HepG2 (cell line): ENCODE data around the gene SNAP29. TPM values are rescaled to one million over a fixed set of nuclear protein-coding genes. Genes with fewer than 3 reads are reported as not detected.
A peak's percentile ranks its signal among the peaks of the same experiment; 100 is the strongest.

Experiments used
- BORCS8-MEF2B ChIP-seq: sonication (generic); formaldehyde crosslinking; IDR thresholded peaks from 2 replicates; pipeline ENCODE4 v1.8.0; 2022; ENCODE audit warnings: mild to moderate bottlenecking, missing genetic modification reagents
- GMEB1 ChIP-seq: sonication (generic); formaldehyde crosslinking; IDR thresholded peaks from 2 replicates; pipeline ENCODE4 v1.5.1; 2020; ENCODE audit warnings: missing genetic modification reagents, mild to moderate bottlenecking, borderline replicate concordance
- HIVEP1 ChIP-seq: sonication (generic); formaldehyde crosslinking; IDR thresholded peaks from 2 replicates; pipeline ENCODE4 v1.4.0; 2020; ENCODE audit warnings: mild to moderate bottlenecking, missing genetic modification reagents
- IRX3 ChIP-seq: sonication (generic); formaldehyde crosslinking; IDR thresholded peaks from 2 replicates; pipeline ENCODE4 v1.8.1; 2023; ENCODE audit warnings: mild to moderate bottlenecking, low read depth, missing genetic modification reagents, borderline replicate concordance
- MXD3 ChIP-seq: IDR thresholded peaks from 2 replicates; pipeline ENCODE4 v1.6.1; 2016; ENCODE audit warnings: mild to moderate bottlenecking, missing biosample characterization, missing genetic modification reagents
- NR2F6 ChIP-seq, 2 experiments: IDR thresholded peaks; 2 replicates each; pipeline ENCODE4 v1.6.1; 2016; ENCODE audit warnings: antibody characterized with exemption in 1 of 2, mild to moderate bottlenecking in 1 of 2
- RORA ChIP-seq: sonication (generic); formaldehyde crosslinking; IDR thresholded peaks from 2 replicates; pipeline ENCODE4 v1.5.0; 2020; ENCODE audit warnings: mild to moderate bottlenecking, missing genetic modification reagents, moderate library complexity
- TCF7 ChIP-seq: sonication (generic); IDR thresholded peaks from 2 replicates; pipeline ENCODE4 v1.6.1; 2016; ENCODE audit warnings: antibody characterized with exemption, low read depth
- U2AF1 ChIP-seq: fragments of 200-400 bp; formaldehyde crosslinking; optimal IDR thresholded peaks from 2 replicates; pipeline ENCODE3; 2017; ENCODE audit warnings: mild to moderate bottlenecking, low read depth, low read length
- YEATS4 ChIP-seq: sonication (generic); formaldehyde crosslinking; IDR thresholded peaks from 2 replicates; pipeline ENCODE4 v1.4.0; 2020; ENCODE audit warnings: missing genetic modification reagents, borderline replicate concordance
- YY1 ChIP-seq: IDR thresholded peaks from 2 replicates; pipeline ENCODE4 v1.6.1; 2011; ENCODE audit warnings: low read length, low read depth, moderate library complexity, mild to moderate bottlenecking; ENCODE audit not compliant: insufficient read depth, insufficient replicate concordance
- ZNF124 ChIP-seq: sonication (generic); formaldehyde crosslinking; IDR thresholded peaks from 2 replicates; pipeline ENCODE4 v1.4.0; 2020; ENCODE audit warnings: missing genetic modification reagents
- ZNF253 ChIP-seq: sonication (generic); formaldehyde crosslinking; IDR thresholded peaks from 2 replicates; pipeline ENCODE4 v1.8.0; 2022; ENCODE audit warnings: mild to moderate bottlenecking, missing genetic modification reagents, borderline replicate concordance
- ZNF550 ChIP-seq: sonication (generic); formaldehyde crosslinking; IDR thresholded peaks from 2 replicates; pipeline ENCODE4 v1.4.0; 2020; ENCODE audit warnings: mild to moderate bottlenecking, missing genetic modification reagents, borderline replicate concordance
- ZNF670 ChIP-seq: sonication (generic); formaldehyde crosslinking; IDR thresholded peaks from 2 replicates; pipeline ENCODE4 v1.8.0; 2022; ENCODE audit warnings: mild to moderate bottlenecking, missing genetic modification reagents, borderline replicate concordance
- ZNF891 ChIP-seq: sonication (generic); formaldehyde crosslinking; IDR thresholded peaks from 2 replicates; pipeline ENCODE4 v1.5.0; 2020; ENCODE audit warnings: mild to moderate bottlenecking, missing genetic modification reagents
- ZSCAN30 ChIP-seq: sonication (generic); formaldehyde crosslinking; IDR thresholded peaks from 2 replicates; pipeline ENCODE4 v1.5.0; 2020; ENCODE audit warnings: mild to moderate bottlenecking, missing genetic modification reagents
- ZUFSP ChIP-seq: sonication (generic); formaldehyde crosslinking; IDR thresholded peaks from 2 replicates; pipeline ENCODE4 v1.9.0; 2021; ENCODE audit warnings: missing genetic modification reagents, mild to moderate bottlenecking, borderline replicate concordance
- polyA plus RNA-seq, 8 experiments: library from polyadenylated mRNA; depleted of rRNA in 3 of 8; stranded (reverse) in 7 of 8; unstranded in 1 of 8; fragments of >200 nt; fragmentation: Illumina TruSeq in 4 of 8; extraction: Trizol in 4 of 8; gene quantifications; 2 replicates each; pipeline versions ENCODE4 v1.2.1 to v1.2.3, GENCODE V29; 2011 to 2016; ENCODE audit warnings: low read depth in 4 of 8, missing spikeins in 1 of 8, mixed read lengths in 1 of 8; ENCODE audit not compliant: insufficient read depth in 1 of 8
- total RNA-seq, 5 experiments: library from RNA; depleted of rRNA; stranded (reverse); fragments of >200 nt; fragmentation: Illumina TruSeq; extraction: Trizol; gene quantifications; 2 replicates each; pipeline ENCODE4 v1.2.3, GENCODE V29; 2016; ENCODE audit warnings: low read depth in 1 of 5
- TF ChIP-seq, protein P1 (sequence below): IDR thresholded peaks from 2 replicates; pipeline ENCODE4 v1.6.1; 2016; ENCODE audit warnings: missing biosample characterization, missing genetic modification reagents, low read depth
- TF ChIP-seq, protein P2 (sequence below): sonication (generic); formaldehyde crosslinking; IDR thresholded peaks from 2 replicates; pipeline ENCODE4 v1.8.1; 2023; ENCODE audit warnings: mild to moderate bottlenecking, missing genetic modification reagents

Gene SNAP29
- total and polyA plus RNA-seq, 2 of the 13 experiments (the other 11 are each of a cell fraction or from before 2014, with no cell fraction given): 12.3 to 30.7 TPM

DNA sequence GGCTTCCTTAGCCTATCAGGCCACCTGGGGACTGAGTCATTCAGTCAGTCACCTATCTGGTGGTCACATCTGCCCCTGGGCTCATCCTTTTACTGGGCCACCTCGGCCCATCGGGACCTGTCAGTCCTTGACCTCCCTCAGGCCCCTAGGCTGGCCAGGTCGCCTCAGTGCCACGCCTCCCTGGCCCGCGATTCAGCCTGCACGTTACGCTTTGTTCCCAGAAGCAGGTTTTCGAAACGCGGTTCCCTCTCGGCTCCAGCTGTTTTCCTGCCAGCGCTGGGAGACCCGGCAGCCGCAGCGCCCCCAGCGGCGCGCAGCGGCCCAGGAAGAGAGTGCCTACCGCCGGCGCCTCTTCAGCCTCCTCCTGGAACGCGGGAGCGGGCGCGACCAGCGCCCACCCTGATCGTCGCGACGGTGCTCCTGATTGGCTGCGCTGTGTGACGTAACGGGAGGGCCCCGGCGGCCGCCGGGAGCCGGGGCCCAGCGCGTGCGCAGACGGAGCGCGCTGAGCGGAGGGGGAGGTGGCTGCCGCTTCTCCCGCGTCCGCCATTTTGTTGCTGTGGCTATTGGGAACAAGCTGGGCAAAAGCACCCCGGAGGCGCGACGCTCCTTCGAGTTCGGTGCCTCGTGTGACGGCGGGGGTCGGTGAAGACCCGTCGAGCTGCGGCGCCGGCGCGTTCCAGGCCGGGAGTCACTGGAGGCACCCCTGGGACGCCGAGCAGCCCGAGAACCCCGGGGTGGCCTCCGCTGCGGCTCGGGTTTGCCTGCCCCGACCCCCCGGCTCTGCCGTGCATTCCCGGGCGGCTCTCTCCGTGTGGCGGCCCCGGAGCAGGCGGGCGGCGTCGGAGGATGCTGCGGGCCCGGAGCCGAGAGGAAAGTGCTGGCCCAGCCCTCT, 58.4 kb downstream of the SNAP29 start, which contains the start of gene CRKL (continued):
- TF ChIP-seq YY1: peak; percentile 96
- TF ChIP-seq ZNF550 (CRISPR knock-in tag): 0 out of 2 replicates have a peak, but pooled peaks have one; percentile 32
- TF ChIP-seq ZSCAN30 (CRISPR knock-in tag): peak; percentile 90
- TF ChIP-seq ZNF891 (CRISPR knock-in tag): peak; percentile 84
- no peak for TF ChIP-seq IRX3 (CRISPR knock-in tag)
- no peak for TF ChIP-seq TCF7
- TF ChIP-seq, protein P1, sequence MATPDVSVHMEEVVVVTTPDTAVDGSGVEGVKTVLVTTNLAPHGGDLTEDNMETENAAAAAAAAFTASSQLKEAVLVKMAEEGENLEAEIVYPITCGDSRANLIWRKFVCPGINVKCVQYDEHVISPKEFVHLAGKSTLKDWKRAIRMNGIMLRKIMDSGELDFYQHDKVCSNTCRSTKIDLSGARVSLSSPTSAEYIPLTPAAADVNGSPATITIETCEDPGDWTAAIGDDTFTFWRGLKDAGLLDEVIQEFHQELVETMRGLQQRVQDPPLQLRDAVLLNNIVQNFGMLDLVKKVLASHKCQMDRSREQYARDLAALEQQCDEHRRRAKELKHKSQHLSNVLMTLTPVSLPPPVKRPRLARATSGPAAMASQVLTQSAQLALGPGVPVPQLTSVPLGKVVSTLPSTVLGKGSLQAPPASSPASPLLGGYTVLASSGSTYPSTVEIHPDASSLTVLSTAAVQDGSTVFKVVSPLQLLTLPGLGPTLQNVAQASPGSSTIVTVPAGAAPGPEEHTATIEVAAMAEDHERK (CRISPR knock-in tag): peak; percentile 52; the same call in 1 of the 2 replicates
- peak; percentile 91 for TF ChIP-seq NR2F6 (IDR thresholded peaks at IDR 0.05)
- peak; percentile 94 for TF ChIP-seq NR2F6 (CRISPR knock-in tag; IDR thresholded peaks at IDR 0.05)
- peak; percentile 82; the same call in 1 of the 2 replicates for TF ChIP-seq YEATS4
- peak; percentile 87 for TF ChIP-seq U2AF1
- TF ChIP-seq RORA (CRISPR knock-in tag): no peak
- peak; percentile 49; the same call in 1 of the 2 replicates for TF ChIP-seq BORCS8-MEF2B (CRISPR knock-in tag)
- TF ChIP-seq HIVEP1 (CRISPR knock-in tag): peak; percentile 96
- peak; percentile 93 for TF ChIP-seq ZNF124
- peak; percentile 86 for TF ChIP-seq ZNF670 (CRISPR knock-in tag)
- TF ChIP-seq ZUFSP (CRISPR knock-in tag): no peak
- peak; percentile 77; the same call in 1 of the 2 replicates for TF ChIP-seq MXD3 (CRISPR knock-in tag)
- TF ChIP-seq ZNF253 (CRISPR knock-in tag): no peak
- peak; percentile 89 for TF ChIP-seq GMEB1 (CRISPR knock-in tag)
- TF ChIP-seq, protein P2, sequence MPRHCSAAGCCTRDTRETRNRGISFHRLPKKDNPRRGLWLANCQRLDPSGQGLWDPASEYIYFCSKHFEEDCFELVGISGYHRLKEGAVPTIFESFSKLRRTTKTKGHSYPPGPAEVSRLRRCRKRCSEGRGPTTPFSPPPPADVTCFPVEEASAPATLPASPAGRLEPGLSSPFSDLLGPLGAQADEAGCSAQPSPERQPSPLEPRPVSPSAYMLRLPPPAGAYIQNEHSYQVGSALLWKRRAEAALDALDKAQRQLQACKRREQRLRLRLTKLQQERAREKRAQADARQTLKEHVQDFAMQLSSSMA (CRISPR knock-in tag): 0 out of 2 replicates have a peak, but pooled peaks have one; percentile 30
